NCI-H146 (cell line): ENCODE results near the gene GPS1.

Source experiments
- DNase-seq: peaks from one replicate; lab custom pipeline; 2025; lab: John Stamatoyannopoulos, UW

Gene GPS1

DNA sequence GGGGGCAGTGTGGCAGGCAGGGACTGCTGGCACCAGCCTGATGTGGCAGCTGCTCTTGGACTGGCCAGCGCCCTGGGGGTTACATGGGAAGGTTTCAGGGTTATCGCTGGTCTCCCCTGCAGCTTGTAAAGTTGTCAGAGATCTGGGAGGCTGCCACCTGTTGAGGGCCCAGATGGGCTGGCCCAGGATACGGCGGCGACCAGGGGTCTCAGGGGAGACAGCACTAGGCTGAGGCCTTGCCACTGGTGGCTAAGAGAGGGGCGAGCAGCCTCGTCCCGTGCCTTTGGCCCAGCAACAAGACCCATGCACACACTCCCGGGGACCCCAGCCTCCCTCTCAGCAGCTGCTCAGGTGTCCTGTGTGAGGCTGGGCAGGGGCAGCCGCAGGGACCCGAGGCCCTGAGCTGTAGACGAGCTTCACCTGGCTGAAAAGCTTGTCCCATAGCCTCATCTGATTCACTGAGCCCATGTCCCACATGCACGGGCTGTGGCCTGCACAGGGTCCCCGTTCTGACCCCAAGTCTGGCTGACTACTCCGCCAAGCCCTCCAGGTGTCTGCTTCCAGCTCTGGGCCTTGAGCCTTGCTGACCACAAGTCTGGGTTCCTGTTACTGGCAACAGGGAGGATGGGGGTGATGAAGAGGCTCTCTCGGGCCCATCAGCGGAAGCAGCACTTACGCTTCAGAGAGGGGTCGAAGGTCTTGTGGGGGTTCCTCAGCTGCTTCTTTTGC is 7.7 kb downstream of the GPS1 start:
- peak; percentile 17 for DNase-seq

DNA sequence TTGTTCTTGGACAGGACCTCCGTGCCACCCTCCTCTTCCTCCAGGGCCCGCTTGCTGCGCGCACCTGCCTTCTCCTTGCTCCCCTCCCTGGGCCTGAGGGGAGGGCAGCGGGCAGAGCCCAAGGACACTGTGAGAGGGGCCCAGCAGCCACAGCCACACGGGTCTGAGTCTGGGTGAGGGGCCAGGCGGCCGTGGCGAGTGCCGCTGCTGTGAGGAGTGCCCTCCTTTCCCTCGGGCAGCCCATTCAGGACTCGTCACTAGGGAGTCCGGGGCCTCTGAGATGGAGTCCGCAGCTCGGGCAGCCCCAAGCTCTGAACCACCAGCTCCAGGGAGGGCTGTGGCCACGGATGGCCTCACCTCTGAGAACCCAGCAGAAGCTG is 8.3 kb downstream of the GPS1 start:
- DNase-seq: no peak

DNA sequence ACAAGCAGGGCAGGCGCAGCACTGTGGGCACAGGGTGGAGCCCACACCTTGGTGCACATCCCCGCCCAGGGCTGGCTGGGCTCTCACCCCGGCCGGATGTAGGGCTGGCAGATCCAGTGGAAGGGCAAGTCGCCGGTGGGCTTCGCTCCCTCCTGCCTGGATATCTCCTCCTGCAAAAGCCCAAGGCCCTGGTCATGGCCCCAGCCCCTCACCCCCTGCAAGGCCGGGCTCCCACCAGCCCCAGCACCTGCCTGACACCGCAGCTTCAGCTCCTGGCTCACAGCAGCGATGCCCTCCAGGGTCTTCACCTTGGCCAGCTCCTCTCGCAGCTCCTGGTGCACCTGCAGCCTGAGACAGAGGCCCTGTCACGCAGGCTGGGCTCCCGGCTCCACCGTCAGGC is 8.9 kb downstream of the GPS1 start:
- no peak for DNase-seq

DNA sequence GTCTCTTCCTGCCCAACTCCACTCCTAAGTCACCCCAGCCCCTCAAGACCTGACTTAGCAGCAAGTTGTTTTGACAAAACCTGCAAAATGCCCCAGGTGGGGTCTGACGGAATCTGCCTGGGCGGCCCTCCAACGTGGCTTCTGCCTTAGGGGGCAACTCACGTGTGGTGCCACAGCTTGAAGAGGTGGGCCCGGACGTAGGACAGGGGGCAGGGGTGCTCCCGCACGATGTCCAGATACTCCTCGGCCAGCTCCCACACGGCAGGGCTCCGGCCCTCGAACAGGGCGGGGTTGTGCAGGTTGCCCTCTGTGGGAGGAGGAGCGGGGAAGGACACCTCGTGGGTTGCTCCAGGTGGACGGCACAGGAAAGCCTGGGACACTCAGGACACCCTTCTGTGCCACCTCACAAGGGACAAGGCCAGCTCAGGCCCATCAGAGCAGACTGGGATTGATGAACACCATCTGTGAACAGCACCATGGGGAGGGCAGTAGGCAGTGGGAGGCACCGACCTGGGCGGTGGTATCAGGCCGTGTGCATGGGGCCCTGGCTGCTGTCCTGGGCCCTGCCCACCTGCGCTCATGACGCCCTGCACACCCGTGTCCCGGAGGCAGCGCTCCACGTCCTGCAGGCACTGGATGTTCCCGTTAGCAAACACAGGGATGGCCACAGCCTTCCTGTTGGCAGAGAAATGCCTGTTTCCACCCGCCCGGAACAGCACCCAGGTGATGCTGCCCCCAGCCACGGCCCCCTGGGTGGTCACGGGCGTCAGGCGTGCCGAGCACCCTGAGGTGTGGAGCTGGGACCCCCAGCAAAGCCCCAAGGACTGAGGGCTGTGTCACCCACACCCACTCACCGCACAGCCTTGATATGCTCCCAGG is 9.6 kb downstream of the GPS1 start:
- DNase-seq: no peak

DNA sequence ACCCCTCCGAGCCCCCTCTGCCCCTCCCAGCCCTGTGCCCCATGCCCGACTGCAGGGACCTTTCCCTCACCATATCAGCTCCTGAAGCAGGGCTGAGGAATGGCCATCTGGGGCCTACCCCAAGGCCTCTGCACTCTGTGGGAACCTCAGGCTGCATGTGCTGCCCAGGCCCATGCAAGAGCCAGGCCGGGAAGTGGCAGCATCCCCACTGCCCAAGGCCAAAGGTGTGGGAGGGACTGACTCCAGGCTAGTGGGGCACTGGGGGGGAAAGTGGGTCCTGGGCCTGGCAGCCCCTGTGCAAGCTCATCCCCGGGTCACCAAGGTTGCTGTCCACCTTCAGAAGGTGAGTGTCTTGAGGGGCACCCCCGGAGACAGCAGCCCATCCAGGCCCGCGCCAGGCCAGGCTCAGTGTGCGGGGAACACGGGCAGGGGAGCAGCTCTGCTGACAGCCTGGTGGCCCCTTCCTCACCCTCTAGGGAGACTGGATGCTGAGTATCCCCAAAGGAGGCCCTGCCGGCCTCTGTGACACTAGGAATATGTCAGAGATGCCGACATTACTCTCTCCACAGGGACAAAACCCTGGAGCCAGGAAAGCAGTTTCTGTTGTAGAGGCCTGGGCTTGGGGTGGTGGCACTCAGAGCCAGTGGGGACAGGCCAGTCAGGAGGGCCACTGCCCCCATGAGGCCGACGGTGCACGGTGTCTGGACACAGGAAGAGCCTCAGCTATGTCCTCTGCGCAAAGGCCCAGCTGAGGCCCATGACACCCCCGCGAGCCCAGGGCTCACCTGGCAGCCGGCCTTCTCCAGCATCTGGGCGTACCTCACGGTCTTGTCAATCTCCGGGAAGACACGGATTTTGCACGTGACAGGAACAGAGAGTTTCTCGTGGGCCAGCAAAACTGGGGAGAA is 10.6 kb downstream of the GPS1 start:
- DNase-seq: no peak

DNA sequence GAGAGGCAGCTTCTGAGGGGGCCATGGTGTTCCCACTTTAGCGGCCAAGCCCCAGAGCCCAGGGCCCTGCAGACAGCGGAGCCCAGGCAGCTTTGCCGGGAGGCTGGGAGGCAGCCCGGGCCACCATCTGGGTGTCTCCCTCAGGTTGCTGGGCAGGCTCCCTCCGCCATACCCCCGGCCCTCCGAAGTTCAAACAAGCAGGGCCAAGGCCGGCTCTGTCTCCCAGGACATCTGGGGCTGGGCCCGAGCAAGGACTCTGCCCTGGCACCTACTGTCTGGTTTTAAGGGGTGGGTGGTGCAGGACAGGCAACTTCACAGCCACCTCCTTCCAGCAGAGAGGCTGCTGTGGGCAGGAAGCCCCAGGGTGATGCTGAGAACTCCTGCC is 11.3 kb downstream of the GPS1 start:
- DNase-seq: no peak

DNA sequence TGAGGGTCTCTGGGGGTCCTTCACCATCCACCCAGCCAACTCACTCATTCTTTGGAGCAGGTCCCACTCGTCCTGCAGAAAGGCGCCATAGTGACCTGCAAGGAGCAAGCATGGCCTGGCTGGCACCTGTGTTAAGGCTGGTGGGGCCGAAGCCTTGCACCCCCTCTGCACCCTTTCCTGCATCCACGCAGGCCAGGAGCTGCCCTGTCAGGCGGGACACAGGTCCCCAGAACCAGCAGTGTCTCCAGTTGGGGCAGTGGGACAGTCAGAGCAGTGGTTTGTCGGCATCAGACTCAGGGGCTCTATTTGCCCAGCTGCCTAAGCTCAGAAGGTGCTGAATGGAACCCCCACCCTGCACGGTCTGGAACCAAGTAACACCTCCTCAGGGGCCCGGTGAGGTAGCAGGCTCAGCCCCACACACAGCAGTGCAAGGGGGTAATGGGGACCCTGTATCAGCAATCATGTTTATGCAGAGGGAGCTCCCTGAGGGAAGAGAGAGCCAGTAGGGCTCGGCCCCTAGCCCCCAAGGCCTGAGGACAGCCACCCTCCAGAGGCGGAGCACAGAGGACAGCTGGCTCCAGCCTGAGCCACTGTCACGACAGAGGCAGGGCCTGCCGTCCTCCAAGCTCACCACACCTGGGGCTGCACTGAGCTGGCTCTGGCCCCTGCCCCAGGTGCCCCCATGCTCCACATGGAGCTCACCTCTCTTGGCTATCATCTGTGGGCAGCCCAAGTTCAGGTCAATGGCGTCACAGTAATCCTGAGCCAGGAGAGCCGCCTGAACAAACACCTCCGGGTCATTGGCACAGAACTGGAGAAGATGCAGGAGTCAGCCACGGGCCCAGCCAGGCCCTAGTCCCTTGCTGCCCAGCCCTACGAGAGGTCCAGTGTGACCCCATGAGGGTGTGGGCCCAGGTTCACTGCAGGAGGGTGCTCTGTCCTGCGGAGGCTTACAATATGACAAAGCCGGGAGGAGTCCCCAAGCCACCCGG is 12.0 kb downstream of the GPS1 start:
- DNase-seq: no peak

DNA sequence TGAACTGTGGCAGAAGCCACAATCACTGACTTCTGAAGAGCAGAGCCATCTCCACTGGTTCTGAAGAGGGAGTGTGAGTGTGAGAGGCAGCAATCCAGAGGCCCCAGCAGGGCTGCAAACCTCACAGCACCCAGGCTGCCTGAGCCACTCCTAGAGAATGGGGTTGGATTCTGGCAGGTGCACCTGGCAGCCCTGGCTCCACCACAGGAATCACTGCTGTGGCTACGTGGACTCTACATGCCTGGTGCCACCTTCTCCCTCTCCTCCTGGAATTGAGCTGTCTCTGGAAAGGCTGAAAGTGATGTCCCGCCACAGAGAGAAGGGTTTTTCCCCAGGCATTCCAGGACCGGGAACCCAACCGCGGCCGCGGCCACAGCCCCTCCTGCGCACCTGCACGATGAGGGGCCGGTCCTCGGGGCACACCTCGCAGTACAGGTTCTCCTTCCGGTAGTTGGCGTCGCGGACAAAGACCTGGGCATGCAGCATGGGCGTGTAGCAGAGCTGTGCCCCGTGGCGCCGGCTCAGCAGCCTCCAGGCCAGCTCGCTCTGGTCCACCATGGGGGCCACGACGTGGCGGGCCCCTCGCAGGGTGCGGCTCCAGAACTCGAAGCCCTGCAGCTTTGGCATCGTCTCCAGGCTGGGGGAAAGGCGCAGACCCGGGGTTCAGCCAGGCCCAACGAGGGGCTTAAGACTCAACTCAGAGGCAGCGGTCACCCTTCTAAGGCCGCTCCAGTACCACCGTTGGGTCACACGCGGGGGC is 12.9 kb downstream of the GPS1 start:
- peak; percentile 66 for DNase-seq

DNA sequence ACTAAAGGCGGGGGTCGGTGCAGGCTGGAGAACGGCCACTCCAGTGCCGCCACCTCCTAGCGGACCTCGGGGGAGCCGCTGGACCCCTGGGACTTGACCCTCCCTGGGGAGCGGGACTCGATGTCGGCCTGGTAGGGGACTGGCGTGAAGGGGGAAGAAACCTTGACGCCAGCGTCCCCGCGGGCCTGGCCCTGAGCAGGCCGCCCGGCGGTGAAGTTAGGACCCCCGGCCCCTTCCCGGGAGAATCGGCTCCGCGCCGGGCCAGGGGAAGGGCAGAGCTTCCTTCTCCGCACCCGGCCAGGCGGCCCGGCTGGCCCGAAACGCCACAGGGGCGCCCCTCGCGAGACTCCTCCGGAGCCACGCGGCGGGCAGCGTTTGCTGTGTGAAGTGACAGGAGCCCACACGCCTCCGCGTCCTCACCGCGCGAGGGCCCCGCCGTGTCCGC is 13.5 kb downstream of the GPS1 start:
- DNase-seq: no peak

DNA sequence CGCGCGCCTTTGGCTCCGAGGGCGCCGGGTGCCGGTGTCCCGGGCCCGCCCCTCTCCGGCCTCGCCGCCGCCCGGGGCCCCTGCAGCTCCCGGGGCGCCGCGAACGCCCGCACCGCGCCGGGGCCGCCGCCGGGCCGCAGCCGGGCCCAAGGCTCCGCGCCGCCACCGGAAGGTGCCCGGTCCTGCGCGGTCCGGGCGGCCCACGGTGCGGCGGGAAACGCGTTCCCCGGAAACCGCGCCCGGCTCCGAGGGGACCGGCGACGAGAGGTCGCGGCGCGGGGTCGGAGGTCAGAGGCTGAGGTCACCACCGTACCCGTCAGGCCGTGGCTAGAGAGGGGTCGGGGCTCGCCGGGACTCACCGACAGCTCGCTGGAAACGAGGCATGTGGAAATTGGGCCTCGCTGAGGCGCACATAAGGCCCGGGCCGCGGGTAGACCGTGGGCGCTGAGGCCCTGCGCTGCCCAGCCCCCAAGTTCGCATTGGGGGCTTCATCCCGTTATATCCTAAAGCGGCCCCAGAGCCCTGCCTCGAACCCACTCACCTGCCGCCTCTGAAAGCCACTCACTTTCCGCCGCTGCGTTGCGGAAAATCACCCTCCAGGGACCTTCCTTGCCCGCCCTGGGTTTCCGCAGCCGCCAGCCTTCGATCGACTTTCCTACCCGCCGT is 14.1 kb downstream of the GPS1 start, which contains the start of gene DUS1L:
Gene DUS1L, minus strand, starts transcription at position 167 of the 666 bp plus-strand sequence. CDS start 745 bp downstream, outside the sequence.
- DNase-seq: peak; percentile 43

DNA sequence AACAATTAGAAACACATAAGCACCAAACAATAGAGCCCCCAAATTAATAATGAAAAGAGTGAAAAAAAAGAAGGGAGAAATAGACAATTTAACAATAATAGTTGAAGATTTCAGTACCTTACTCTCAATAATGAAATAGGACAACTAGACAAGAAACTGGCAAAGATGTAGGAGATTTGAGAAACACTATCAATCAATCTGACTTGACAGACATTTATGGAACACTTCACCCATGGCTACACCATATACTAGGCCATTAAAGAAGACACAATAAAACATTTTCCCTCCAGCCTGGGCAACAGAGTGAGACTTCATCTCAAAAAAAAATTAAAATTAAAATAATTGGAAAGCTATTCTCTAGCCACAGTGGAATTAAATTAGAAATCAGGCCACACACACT is 18.9 kb downstream of the GPS1 start:
- DNase-seq: no peak

DNA sequence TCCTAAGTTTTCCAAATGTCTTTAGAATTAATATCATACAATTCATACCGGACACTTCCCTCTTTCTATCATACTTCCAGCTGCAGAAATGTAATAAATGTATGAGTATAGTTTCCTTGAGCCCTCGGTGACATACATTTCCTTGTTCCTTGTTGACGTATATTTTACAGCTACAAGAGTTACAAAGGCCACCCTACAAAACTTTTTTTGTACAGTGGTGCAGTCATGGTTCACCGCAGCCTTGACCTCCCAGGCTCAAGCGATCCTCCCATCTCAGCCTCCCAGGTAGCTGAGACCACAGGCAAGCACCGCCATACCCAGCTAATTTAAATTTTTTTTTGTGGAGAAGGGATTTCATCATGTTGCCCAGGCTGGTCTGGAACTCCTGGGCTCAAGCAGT is 21.1 kb downstream of the GPS1 start:
- DNase-seq: no peak

DNA sequence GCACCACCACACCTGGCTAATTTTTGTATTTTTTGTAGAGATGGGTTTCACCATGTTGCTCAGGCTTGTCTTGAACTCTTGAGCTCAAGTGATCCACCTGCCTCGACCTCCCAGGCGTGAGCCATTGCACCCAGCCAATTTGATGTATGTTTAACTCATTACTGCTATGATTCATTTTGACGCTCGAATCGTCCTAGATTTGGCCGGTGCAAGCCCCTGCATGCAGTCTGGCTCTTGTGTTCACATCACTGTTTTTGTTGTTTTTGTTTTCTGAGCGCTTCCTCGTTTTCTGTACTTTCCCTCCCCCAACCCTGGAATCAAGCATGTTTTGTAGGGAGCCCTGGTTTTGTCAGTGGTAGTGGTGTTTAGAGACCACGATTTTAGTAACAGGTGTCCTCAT is 21.7 kb downstream of the GPS1 start:
- DNase-seq: no peak

DNA sequence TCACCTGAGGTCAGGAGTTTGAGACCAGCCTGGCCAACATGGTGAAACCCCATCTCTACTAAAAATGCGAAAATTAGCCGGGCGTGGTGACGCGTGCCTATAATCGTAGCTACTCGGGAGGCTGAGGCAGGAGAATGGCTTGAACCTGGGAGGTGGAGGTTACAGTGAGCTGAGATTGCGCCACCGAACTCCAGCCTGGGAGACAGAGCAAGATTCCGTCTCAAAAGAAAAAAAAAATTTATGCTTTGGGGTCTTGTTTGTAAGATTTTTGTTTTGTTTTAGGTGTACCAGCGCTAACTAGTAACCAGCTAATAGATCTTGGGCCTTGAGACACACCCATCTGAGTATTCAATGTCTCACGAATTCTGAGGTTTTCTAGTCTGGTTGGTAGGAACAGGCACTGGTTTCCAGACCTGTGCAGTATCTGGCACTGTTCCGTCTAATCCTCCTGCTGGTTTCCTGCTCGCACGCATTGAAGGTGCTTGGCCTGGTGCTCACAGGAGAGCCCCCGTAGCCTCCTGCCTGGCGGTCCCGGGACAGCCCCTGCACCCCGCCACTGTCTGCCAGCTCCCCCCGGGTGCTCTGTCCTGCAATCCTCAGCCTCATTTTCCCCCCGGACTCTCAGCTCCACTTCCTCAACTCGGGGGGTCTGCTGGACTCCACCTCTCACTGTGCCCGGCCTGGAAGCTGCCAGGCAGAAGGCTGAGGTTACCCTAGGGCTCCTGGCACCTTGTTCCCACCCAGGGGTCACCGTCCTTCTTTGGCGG is 24.5 kb downstream of the GPS1 start:
- DNase-seq: no peak

DNA sequence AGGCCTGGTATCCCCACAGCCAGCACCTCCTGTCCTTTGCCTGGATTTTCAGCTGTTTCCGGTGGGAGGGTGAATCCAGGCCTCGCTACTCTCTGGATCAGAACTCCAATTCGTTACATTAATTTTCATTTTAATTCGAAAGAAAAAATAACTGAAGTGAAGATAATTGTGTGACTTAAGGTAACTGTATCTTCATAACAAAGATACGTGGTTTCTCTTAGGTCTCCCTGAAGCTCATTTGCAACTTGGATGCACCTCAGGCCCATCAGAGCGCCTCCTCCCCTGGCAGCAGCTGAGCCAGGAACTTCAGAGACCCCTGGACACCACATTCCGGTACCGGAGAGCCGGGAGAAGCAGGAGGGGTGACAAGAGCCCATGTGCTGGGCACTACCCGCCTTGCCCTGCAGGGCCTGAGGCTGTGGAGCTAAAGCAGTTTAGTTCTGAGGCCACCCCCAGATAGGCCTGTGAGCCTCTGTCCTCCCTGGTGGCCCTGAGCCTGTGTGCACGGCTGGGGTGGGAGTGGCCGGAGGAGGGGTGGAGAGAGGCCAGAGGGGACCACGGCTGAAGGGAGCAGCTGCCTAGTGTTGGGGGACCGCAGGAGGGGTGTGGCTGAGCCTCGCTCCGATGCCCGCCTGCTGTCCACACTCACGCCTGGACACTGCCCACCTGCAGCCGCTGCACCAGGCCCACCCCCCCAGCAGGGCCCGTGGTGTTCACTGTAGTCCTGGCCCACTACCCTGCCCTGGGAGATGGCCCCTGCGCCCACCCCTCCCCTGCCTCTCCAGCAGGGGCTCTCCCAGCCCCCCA is 25.3 kb downstream of the GPS1 start:
- no peak for DNase-seq

DNA sequence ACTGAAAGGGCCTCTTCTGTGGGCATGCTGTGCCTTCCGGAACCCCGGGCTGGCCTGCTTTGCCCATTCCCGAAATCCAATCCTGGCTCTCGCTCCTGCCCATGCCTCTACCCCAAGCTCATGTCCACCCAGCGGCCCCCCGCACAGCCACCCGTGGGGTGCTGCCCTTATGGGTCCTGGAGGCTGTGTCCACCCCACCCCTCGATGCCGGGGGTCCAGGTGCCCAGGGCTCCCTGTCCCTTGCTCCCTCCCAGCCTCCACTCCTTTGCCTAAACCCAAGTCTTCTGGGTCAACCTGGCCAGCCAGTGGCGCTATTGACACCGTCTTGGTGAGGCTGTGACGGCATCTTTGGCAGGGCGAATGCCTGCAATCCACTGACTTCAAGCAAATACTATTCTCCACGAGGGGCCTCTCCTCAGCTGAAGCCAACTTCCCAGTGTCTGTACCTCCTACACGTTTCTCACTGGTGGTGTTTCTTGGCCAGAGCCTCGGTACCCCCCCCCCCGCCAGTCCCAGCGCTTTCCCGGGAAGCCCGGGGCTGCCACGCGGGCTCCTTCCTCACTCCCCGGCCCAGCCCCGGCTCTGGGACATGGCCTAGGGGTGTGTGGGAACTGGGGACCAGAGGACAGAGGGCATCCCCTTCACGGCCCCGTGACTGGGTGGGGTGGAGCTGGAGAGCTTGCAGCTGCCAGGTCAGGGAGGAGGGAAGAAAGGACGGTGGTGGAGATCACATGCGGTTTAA is 26.1 kb downstream of the GPS1 start:
- no peak for DNase-seq

DNA sequence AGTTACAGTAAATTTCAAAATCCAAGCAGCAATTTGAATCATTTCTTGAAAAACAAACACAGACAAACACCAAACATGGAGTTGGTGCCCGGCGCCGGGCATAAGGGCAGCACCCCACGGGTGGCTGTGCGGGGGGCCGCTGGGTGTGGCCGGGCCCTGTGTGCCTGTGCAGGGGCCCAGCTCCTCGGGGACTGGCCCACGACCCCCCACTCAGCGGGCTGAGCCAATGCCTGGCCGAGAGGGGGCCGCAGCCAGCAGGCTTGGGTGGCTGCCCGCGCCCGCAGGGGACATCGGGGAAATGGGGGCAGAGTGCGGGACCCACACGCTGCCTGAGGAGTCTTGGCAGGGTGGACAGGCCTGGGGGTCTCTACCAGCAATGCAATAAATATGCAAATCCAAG is 26.7 kb downstream of the GPS1 start:
- DNase-seq: no peak
